Heart left ventricle (tissue), 16 donors: ENCODE data around the gene SMC6. TPM values are rescaled to one million over a fixed set of nuclear protein-coding genes. Genes with fewer than 3 reads are reported as not detected.

Source experiments
- ATAC-seq, 4 donors: fragments of 200-7000 bp; cut with Tn5 transposase; one replicate each; pipeline ENCODE4 v1.9.1; 2020 to 2022; ENCODE audit warnings: moderate library complexity in 4 of 4, mild to moderate bottlenecking in 3 of 4, moderate number of reproducible peaks in 1 of 4
- DNase-seq, 5 donors: peaks; one replicate each; pipeline ENCODE4 v3.0.0-alpha.2; 2020
- H3K27ac ChIP-seq, 12 donors: fragments of 200-600 bp; sonication (generic) in 4 of 12; one replicate each; pipeline versions ENCODE4 v1.5.0 to v1.8.0; 2016 to 2022; ENCODE audit warnings: mild to moderate bottlenecking in 2 of 12
- H3K27me3 ChIP-seq, 9 donors: fragments of 200-600 bp; sonication (generic) in 2 of 9; one replicate each; pipeline versions ENCODE4 v1.5.1 to v1.8.0; 2016 to 2022; ENCODE audit warnings: mild to moderate bottlenecking in 3 of 9
- H3K36me3 ChIP-seq, 9 donors: fragments of 200-600 bp; sonication (generic) in 2 of 9; one replicate each; pipeline versions ENCODE4 v1.5.0 to v1.8.0; 2018 to 2022; ENCODE audit warnings: mild to moderate bottlenecking in 2 of 9
- H3K4me1 ChIP-seq, 12 donors: fragments of 200-600 bp; sonication (generic) in 4 of 12; one replicate each; pipeline versions ENCODE4 v1.5.0 to v1.8.0; 2016 to 2022; ENCODE audit warnings: mild to moderate bottlenecking in 3 of 12
- H3K4me3 ChIP-seq, 12 donors: fragments of 200-600 bp; sonication (generic) in 4 of 12; one replicate each; pipeline versions ENCODE4 v1.5.0 to v1.8.0; 2017 to 2022; ENCODE audit warnings: mild to moderate bottlenecking in 9 of 12, moderate library complexity in 4 of 12
- H3K9me3 ChIP-seq, 12 donors: fragments of 200-600 bp; sonication (generic) in 4 of 12; one replicate each; pipeline versions ENCODE4 v1.5.0 to v1.8.0; 2016 to 2022; ENCODE audit warnings: mild to moderate bottlenecking in 1 of 12
- POLR2A ChIP-seq, 2 donors: fragments of 450-650 bp; IDR thresholded peaks; one replicate each; pipeline ENCODE4 v1.6.1; 2017; ENCODE audit warnings: antibody characterized with exemption in 2 of 2, mild to moderate bottlenecking in 2 of 2, moderate library complexity in 2 of 2
- WGBS, 4 donors: extraction: QIAGEN DNeasy Blood & Tissue Kit in 2 of 4; methylation state at CpG; one replicate each; pipeline versions ENCODE4 v1.1.5 to v1.1.7; 2013 to 2018; 5-methylcytosine and 5-hydroxymethylcytosine counted together
- intact Hi-C, 10 donors: fragments of 100-400 bp; cut with DNase I; formaldehyde crosslinking; loops; one replicate each; pipeline versions ENCODE4 v1.11.1 to v1.14.2; 2022
- polyA plus RNA-seq, 2 donors: library from polyadenylated mRNA; stranded (reverse); fragments of 200-250 nt; gene quantifications; one replicate each; pipeline ENCODE4 v1.2.3, GENCODE V29; 2013
- total RNA-seq, 9 donors: library from RNA; depleted of rRNA in 2 of 9; stranded (reverse); fragments of >200 nt in 2 of 9; fragmentation: NEBNext Ultra II Directional in 3 of 9; extraction: Animal tissue kit (Norgen Biotek cat#: 25700) in 3 of 9; gene quantifications; one replicate each; pipeline versions ENCODE4 v1.1.0 to v1.2.4, GENCODE V29; 2016 to 2023
- TF ChIP-seq, protein P1 (sequence below), 12 donors: fragments of 200-600 bp; sonication (generic) in 4 of 12; IDR thresholded peaks; one replicate each; pipeline versions ENCODE4 v1.5.0 to v1.8.0; 2018 to 2022; ENCODE audit warnings: antibody characterized with exemption in 12 of 12, mild to moderate bottlenecking in 5 of 12
- donor health status: ischemic (EF 13 %, LVEDD 7.1; RV severe dilation, severe dysfunction).
- donor health status: healthy with polysubstance abuse.
- donor health status: DM: no; HTN: yes; CAD: no.
- donor health status: DM: no; HTN: no; CAD: no.
- donor health status: ischemic (EF 25% LVEDD 6.9; RV normal size, moderate dysfunction).
- donor health status: ischemic (EF 25% LVEDD 5.7; RV mildly dilated, moderate dysfunction).
- donor health status: healthy.
- donor health status: DM: yes; HTN: yes; CAD: no.
- donor health status: ischemic (EF 35%, LVEDD 5.7; RV mildly dilated, moderate dysfunction).
- donor health status: nonischemic (EF 11% LVEDD 7.7; RV severe dilation, severe dysfunction).
- donor health status: DM: yes; HTN: yes; CAD: no.
- donor health status: PGD.
- donor health status: ischemic (EF 29% LVEDD 5.4; RV normal size, mild dysfunction).
- donor health status: nonischemic (EF 23%, LVEDD 6.1; RV moderate dilation, normal function).

Gene SMC6
- total and polyA plus RNA-seq, 11 donors: 5.9 to 14.7 (median 12.2) TPM

DNA sequence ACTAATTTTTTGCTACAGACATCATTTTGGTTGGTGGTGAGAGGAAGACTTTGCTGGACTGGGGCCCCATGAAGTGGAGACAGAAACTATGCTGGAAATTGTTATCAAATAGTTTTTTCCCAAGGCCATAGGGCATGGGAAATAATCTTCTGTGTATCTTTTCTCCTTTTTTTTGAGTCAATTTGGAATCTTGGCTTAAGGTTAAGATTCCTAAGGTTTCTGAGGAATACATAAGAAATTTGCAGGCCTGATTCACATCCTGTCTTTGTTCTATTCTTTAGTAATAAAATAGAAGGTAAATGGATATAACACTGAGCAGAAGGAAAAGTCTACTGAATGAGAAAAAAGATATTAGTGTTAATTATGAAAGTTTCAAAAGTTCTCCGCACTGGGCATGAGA lies 16.6 kb downstream of the SMC6 start:
- peaks cover 0 to 20% (median 0%) of the 10 kb centered on the region in 12 donors for H3K4me1 ChIP-seq
- intact Hi-C loops: loop anchor here in 1 of 10 donors (10.0 kb wide), 1 partner anchor 638 kb away; no protein-coding TSS in a partner anchor
- no peaks in the 10 kb centered on the region for H3K9me3 ChIP-seq
- peak overlapping the region in 8 of 12 donors; percentile 16 to 48 (median 28) for H3K27ac ChIP-seq
- no peak overlapping the region for H3K4me3 ChIP-seq
- TF ChIP-seq POLR2A (IDR thresholded peaks at IDR 0.05): no peak
- TF ChIP-seq, protein P1, sequence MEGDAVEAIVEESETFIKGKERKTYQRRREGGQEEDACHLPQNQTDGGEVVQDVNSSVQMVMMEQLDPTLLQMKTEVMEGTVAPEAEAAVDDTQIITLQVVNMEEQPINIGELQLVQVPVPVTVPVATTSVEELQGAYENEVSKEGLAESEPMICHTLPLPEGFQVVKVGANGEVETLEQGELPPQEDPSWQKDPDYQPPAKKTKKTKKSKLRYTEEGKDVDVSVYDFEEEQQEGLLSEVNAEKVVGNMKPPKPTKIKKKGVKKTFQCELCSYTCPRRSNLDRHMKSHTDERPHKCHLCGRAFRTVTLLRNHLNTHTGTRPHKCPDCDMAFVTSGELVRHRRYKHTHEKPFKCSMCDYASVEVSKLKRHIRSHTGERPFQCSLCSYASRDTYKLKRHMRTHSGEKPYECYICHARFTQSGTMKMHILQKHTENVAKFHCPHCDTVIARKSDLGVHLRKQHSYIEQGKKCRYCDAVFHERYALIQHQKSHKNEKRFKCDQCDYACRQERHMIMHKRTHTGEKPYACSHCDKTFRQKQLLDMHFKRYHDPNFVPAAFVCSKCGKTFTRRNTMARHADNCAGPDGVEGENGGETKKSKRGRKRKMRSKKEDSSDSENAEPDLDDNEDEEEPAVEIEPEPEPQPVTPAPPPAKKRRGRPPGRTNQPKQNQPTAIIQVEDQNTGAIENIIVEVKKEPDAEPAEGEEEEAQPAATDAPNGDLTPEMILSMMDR (IDR thresholded peaks at IDR 0.05): no peak
- peaks cover 0 to 93% (median 86%) of the 10 kb centered on the region in 9 donors for H3K36me3 ChIP-seq
- no peaks in the 10 kb centered on the region for H3K27me3 ChIP-seq
- 42 to 84% (median 68%) methylated on average over 1 of the region's 1 CpG for WGBS, 4 donors
- no peak for DNase-seq
- peak in 1 of 4 donors; percentile 10 for ATAC-seq

DNA sequence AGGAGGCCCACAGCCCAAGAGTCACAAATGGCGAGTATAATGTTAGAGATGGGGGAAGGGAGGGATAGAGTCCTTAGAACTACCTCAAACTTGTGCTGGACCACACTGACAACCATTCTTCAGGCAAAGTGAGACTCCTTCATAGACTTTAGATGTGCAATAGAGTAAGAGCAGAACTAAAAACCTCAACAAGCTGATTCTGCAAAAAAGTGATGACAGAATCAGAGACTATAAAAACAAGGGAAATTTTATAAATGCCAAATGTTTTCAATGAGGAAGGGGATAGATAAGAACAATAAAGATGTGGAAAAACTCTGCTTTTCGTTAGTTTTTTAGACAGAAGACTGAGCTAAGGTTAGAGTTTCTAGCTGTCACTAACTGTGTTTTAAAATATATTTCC lies 17.7 kb downstream of the SMC6 start:
- WGBS, 4 donors: 91 to 93% (median 92%) methylated on average over 2 of the region's 2 CpGs
- no peak overlapping the region for H3K27ac ChIP-seq
- no peaks in the 10 kb centered on the region for H3K27me3 ChIP-seq
- ATAC-seq: no peak
- intact Hi-C loops: loop anchor here in 1 of 10 donors (10.0 kb wide), 1 partner anchor 639 kb away; no protein-coding TSS in a partner anchor
- H3K9me3 ChIP-seq: no peaks in the 10 kb centered on the region
- H3K4me1 ChIP-seq: peaks cover 0 to 20% (median 0%) of the 10 kb centered on the region in 12 donors
- H3K36me3 ChIP-seq: peaks cover 0 to 93% (median 86%) of the 10 kb centered on the region in 9 donors
- H3K4me3 ChIP-seq: no peak overlapping the region
- DNase-seq: no peak
- TF ChIP-seq, protein P1 (IDR thresholded peaks at IDR 0.05): no peak
- TF ChIP-seq POLR2A (IDR thresholded peaks at IDR 0.05): no peak

DNA sequence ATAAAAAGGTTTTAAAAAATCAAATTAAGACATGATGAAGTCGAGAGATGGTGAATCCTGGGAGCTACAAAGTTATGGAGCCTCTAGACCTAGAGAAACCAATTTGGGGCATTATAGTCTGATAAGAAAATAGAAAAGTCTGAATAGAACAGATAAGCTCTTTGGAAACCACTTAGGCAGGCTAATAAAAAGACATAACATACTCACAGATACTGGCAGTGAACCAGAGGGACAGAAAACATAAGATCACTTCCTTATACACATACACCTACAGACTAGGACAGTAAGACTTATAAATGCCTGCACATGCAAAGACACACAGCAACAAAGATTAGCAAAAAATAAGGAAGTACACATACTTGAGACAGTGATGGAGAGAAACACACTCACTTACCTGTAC lies 20.0 kb downstream of the SMC6 start:
- H3K36me3 ChIP-seq: peaks cover 0 to 100% (median 93%) of the 10 kb centered on the region in 9 donors
- intact Hi-C loops: loop anchor here in 1 of 10 donors (10.0 kb wide), 1 partner anchor 641 kb away; no protein-coding TSS in a partner anchor

DNA sequence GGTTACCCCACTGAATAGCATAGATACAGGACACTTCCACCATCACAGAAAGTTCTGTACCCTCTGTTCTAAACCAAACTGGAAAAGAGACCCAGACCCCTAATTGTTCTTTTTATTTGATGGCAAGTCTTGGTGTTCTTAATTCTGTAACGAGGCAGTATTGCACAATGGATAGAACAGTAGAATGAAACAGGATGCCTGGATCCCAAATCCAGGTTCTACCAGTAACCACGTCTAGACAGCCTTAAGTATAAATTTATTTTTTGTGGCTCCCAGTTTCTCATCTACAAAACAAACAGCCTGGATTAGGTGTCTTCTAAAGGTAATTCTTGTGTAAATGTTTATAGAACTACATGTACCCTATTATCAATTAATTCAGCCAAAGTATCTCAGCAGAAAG lies 23.7 kb downstream of the SMC6 start:
- no peak overlapping the region for H3K27ac ChIP-seq
- H3K36me3 ChIP-seq: peaks cover 0 to 100% (median 85%) of the 10 kb centered on the region in 9 donors
- intact Hi-C loops: loop anchor here in 3 of 10 donors (10.0 kb wide), 3 partner anchors 425 to 645 kb away; no protein-coding TSS in a partner anchor
- H3K27me3 ChIP-seq: no peaks in the 10 kb centered on the region
- ATAC-seq (no peak), DNase-seq (no peak)
- H3K4me3 ChIP-seq: no peak overlapping the region
- WGBS, 4 donors: 93 to 95% (median 94%) methylated on average over 2 of the region's 2 CpGs
- TF ChIP-seq, protein P1 (IDR thresholded peaks at IDR 0.05): no peak
- no peak for TF ChIP-seq POLR2A (IDR thresholded peaks at IDR 0.05)
- H3K9me3 ChIP-seq: no peaks in the 10 kb centered on the region
- H3K4me1 ChIP-seq: no peaks in the 10 kb centered on the region

More for the DNA sequence above, 20.0 kb downstream of the SMC6 start:
- H3K4me1 ChIP-seq: peaks cover 0 to 20% (median 0%) of the 10 kb centered on the region in 12 donors
- no peak overlapping the region for H3K27ac ChIP-seq
- DNase-seq (no peak), ATAC-seq (no peak)
- TF ChIP-seq, protein P1 (IDR thresholded peaks at IDR 0.05): no peak
- TF ChIP-seq POLR2A (IDR thresholded peaks at IDR 0.05): no peak
- no peaks in the 10 kb centered on the region for H3K27me3 ChIP-seq
- 89 to 92% (median 90%) methylated on average over 1 of the region's 1 CpG for WGBS, 4 donors
- no peak overlapping the region for H3K4me3 ChIP-seq
- no peaks in the 10 kb centered on the region for H3K9me3 ChIP-seq
